Small intestine (tissue), 7 donors: ENCODE results near the gene XPC. TPM values are rescaled to one million over a fixed set of nuclear protein-coding genes. Genes with fewer than 3 reads are reported as not detected.

Experiments
- DNase-seq, 2 donors: peaks; one replicate each; pipeline versions ENCODE4 v3.0.0 to v3.0.0-alpha.2; 2013
- FAIRE-seq: peaks from 2 replicates; lab custom pipeline; 2012; peaks lifted over from hg19 to GRCh38; lab: Jason Lieb, UNC
- H3K27ac ChIP-seq, 3 donors: one replicate each; pipeline ENCODE4 v1.5.1; 2013; ENCODE audit warnings: low read length in 2 of 3, mild to moderate bottlenecking in 2 of 3, control low read depth in 1 of 3, inconsistent platforms in 1 of 3, low read depth in 1 of 3, moderate library complexity in 1 of 3
- H3K27me3 ChIP-seq, 3 donors: one replicate each; pipeline ENCODE4 v1.6.1; 2013; ENCODE audit warnings: low read length in 3 of 3, inconsistent platforms in 1 of 3; ENCODE audit not compliant: control insufficient read depth in 3 of 3, insufficient read depth in 3 of 3
- H3K36me3 ChIP-seq, 3 donors: one replicate each; pipeline ENCODE4 v1.6.1; 2013; ENCODE audit warnings: low read length in 3 of 3, inconsistent platforms in 1 of 3, low read depth in 1 of 3, mild to moderate bottlenecking in 1 of 3, moderate library complexity in 1 of 3; ENCODE audit not compliant: control insufficient read depth in 3 of 3, insufficient read depth in 2 of 3
- H3K4me1 ChIP-seq, 3 donors: one replicate each; pipeline ENCODE4 v1.6.1; 2013; ENCODE audit warnings: low read length in 2 of 3, inconsistent platforms in 1 of 3, low read depth in 1 of 3, mild to moderate bottlenecking in 1 of 3, moderate library complexity in 1 of 3; ENCODE audit not compliant: control insufficient read depth in 3 of 3, insufficient read depth in 2 of 3
- H3K4me3 ChIP-seq, 3 donors: one replicate each; pipeline ENCODE4 v1.5.1; 2013; ENCODE audit warnings: low read length in 3 of 3, control low read depth in 1 of 3, inconsistent platforms in 1 of 3, low read depth in 1 of 3, mild to moderate bottlenecking in 1 of 3, moderate library complexity in 1 of 3
- H3K9me3 ChIP-seq, 2 donors: one replicate each; pipeline ENCODE4 v1.6.1; 2013; ENCODE audit warnings: low read depth in 1 of 2, low read length in 1 of 2; ENCODE audit not compliant: control insufficient read depth in 2 of 2, insufficient read depth in 1 of 2
- WGBS, 3 donors: extraction: QIAGEN DNeasy Blood & Tissue Kit; methylation state at CpG; one replicate each; pipeline ENCODE4 v1.1.7; 2013; 5-methylcytosine and 5-hydroxymethylcytosine counted together
- polyA plus RNA-seq, 4 donors: library from polyadenylated mRNA; stranded (reverse) in 3 of 4; unstranded in 1 of 4; fragments of 200-250 nt in 3 of 4; fragments of 120-200 nt in 1 of 4; gene quantifications; one replicate each; pipeline versions ENCODE4 v1.2.1 to v1.2.3, GENCODE V29; 2013
- donor health status: healthy with polysubstance abuse.
- donor health status: control.
- donor health status: control.
- donor health status: Bipolar disorder and iron deficiency.
- donor health status: healthy.

Gene XPC
- polyA plus RNA-seq, 4 donors: 17.3 to 38.6 (median 24.4) TPM

DNA sequence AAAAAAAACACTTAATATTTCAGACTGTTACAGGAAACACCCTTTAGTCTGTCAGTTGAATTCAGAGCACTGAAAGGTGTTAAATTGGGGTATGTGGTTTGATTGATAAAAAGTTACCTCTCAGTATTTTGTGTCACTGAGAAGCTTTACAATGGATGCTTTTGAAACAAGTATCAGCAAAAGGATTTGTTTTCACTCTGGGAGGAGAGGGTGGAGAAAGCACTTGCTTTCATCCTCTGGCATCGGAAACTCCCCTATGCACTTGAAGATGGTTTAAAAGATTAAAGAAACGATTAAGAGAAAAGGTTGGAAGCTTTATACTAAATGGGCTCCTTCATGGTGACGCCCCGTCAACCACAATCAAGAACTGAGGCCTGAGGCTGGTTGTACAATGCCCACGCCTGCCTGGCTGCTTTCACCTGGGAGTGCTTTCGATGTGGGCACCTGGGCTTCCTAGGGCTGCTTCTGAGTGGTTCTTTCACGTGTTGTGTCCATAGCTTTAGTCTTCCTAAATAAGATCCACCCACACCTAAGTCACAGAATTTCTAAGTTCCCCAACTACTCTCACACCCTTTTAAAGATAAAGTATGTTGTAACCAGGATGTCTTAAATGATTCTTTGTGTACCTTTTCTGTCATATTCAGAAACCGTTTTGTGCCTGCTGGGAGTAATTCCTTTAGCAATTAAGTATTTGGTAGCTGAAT, 35.7 kb downstream of the XPC start:
- peaks cover 3 to 75% (median 15%) of the 10 kb centered on the region in 3 donors for H3K36me3 ChIP-seq
- FAIRE-seq: no peak
- WGBS, 3 donors: 71 to 74% (median 73%) methylated on average over 8 of the region's 8 CpGs
- DNase-seq: no peak
- H3K9me3 ChIP-seq: no peaks in the 10 kb centered on the region
- H3K27ac ChIP-seq: peak overlapping the region in 1 of 3 donors; percentile 65
- no peak overlapping the region for H3K4me3 ChIP-seq
- H3K4me1 ChIP-seq: peaks cover 0 to 22% (median 2%) of the 10 kb centered on the region in 3 donors
- no peaks in the 10 kb centered on the region for H3K27me3 ChIP-seq

DNA sequence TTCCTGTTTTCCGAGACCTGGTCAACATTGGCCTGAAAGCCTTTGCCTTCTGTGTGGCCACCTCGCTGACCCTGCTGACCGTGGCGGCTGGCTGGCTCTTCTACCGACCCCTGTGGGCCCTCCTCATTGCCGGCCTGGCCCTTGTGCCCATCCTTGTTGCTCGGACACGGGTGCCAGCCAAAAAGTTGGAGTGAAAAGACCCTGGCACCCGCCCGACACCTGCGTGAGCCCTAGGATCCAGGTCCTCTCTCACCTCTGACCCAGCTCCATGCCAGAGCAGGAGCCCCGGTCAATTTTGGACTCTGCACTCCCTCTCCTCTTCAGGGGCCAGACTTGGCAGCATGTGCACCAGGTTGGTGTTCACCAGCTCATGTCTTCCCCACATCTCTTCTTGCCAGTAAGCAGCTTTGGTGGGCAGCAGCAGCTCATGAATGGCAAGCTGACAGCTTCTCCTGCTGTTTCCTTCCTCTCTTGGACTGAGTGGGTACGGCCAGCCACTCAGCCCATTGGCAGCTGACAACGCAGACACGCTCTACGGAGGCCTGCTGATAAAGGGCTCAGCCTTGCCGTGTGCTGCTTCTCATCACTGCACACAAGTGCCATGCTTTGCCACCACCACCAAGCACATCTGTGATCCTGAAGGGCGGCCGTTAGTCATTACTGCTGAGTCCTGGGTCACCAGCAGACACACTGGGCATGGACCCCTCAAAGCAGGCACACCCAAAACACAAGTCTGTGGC, 36.6 kb downstream of the XPC start:
- Histone ChIP-seq H3K36me3 (peaks cover 3 to 75% (median 11%) of the 10 kb centered on the region in 3 donors), H3K27ac (peak overlapping the region in 1 of 3 donors; percentile 69), H3K27me3 (no peaks in the 10 kb centered on the region), H3K4me3 (no peak overlapping the region), H3K4me1 (peaks cover 0 to 19% (median 2%) of the 10 kb centered on the region in 3 donors), H3K9me3 (no peaks in the 10 kb centered on the region)
- FAIRE-seq (no peak), DNase-seq (no peak)
- WGBS, 3 donors: 88 to 92% (median 92%) methylated on average over 19 of the region's 19 CpGs

DNA sequence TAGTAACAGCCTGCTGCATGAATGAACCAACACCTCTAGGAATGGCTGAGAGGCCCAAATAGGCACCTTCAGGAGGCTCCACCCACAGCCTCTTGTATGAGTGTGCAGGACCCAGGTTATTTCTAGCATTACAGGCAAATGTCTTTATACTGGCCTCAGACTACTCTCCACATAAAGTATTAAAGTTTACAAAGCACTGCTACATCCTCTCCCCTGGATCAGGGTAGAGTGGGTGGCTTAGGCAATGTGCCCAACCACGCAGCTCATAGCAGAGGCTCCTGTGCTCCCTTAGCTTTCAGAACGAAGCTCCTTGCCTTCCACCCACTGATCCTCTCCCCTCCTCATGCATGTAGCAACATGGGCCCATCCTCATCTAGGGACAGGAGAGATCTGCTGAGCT, 37.3 kb downstream of the XPC start:
- peak overlapping the region in 1 of 3 donors; percentile 3 for H3K27ac ChIP-seq
- FAIRE-seq: no peak
- H3K36me3 ChIP-seq: peaks cover 3 to 75% (median 5%) of the 10 kb centered on the region in 3 donors

DNA sequence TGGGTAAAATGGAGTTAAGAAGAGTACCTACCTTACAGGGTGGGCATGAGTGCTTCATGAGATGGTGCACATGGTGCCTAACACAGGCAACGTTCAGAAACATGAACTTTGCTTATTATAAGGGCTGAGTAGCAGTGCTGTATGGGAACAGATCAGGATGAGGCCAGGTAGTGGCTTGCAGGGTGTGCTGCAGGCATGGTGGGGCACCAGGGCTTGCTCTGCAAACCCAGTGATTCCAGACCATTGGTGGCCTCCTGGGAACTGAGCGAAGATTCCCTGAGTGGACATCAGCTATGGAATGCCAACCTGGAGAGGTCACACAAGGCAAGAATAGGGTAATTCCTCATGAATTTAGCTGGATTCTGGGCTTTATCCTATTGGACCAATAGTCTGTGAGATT, 37.7 kb downstream of the XPC start:
- Histone ChIP-seq H3K9me3 (no peaks in the 10 kb centered on the region), H3K27ac (no peak overlapping the region), H3K4me3 (no peak overlapping the region), H3K4me1 (peaks cover 0 to 19% (median 2%) of the 10 kb centered on the region in 3 donors), H3K36me3 (peaks cover 4 to 73% (median 4%) of the 10 kb centered on the region in 3 donors), H3K27me3 (no peaks in the 10 kb centered on the region)
- DNase-seq (no peak), FAIRE-seq (no peak)
- 75 to 78% (median 77%) methylated on average over 2 of the region's 2 CpGs for WGBS, 3 donors

More for the DNA sequence above, 37.3 kb downstream of the XPC start:
- no peak for DNase-seq
- no peak overlapping the region for H3K4me3 ChIP-seq
- 70 to 83% (median 72%) methylated on average over 2 of the region's 2 CpGs for WGBS, 3 donors
- H3K9me3 ChIP-seq: no peaks in the 10 kb centered on the region
- H3K27me3 ChIP-seq: no peaks in the 10 kb centered on the region
- peaks cover 0 to 19% (median 2%) of the 10 kb centered on the region in 3 donors for H3K4me1 ChIP-seq

DNA sequence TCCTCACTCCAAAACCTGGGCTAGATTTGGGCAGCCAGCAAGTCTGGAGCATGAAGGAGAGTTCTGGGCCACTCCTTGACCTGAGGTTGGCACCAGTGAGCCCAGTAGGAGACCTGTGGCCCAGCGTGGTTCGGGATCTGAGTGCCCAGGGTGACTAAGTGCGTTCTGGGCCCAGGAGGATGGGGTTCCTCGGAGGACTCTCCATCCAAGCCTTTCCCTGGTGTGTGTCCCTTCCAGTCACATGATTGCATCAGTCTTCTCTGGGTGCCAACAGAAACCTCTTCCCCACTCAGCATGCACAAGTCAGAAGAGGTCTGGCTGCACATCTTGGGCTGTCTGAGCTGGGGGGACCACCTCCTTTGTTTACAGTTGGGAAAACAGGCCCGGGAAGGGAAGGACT, 38.6 kb downstream of the XPC start:
- Histone ChIP-seq H3K9me3 (no peaks in the 10 kb centered on the region), H3K27me3 (no peaks in the 10 kb centered on the region), H3K4me3 (no peak overlapping the region), H3K36me3 (peaks cover 3 to 77% (median 7%) of the 10 kb centered on the region in 3 donors), H3K4me1 (peaks cover 0 to 12% (median 2%) of the 10 kb centered on the region in 3 donors), H3K27ac (no peak overlapping the region)
- WGBS, 3 donors: 82 to 92% (median 84%) methylated on average over 5 of the region's 5 CpGs
- FAIRE-seq (no peak), DNase-seq (no peak)

DNA sequence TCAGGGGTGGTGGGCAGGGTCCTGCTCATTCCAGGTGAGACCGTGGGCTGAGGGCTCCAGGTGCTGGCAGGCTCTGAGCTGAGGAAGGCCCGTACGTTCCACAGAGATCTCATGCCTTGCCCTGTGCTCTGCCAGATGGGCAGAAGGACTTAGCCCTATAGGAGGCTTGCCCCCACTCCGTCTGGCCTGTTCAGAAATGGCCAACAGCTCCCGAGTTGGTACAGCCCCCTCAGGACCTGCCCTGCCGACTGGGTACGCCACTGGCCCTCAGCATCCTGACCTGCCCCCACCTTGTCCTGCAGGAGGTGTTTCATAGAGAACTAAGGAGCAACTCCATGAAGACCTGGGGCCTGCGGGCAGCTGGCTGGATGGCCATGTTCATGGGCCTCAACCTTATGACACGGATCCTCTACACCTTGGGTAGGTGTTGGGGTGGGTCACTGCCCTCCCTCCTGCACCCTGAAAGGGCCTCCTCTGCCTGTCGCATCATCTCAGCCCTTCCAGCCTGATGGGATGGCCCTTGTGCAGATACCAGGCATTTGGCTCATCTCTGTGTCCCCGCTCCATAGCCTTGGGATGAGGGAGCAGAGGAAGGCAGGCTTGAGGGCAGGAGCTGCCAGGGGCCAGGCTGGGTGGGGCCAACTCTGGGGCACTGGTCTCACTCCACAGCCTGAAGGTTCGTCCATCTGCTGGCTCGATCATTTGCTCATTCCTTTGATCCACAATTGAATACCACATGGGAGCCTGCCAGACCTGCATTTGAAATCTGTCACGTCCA, 39.3 kb downstream of the XPC start:
- DNase-seq (no peak), FAIRE-seq (no peak)
- no peaks in the 10 kb centered on the region for H3K27me3 ChIP-seq
- H3K9me3 ChIP-seq: no peaks in the 10 kb centered on the region
- H3K4me1 ChIP-seq: peaks cover 0 to 4% (median 2%) of the 10 kb centered on the region in 3 donors
- H3K36me3 ChIP-seq: peaks cover 4 to 82% (median 11%) of the 10 kb centered on the region in 3 donors
- H3K27ac ChIP-seq: no peak overlapping the region
- no peak overlapping the region for H3K4me3 ChIP-seq
- 89 to 90% (median 89%) methylated on average over 14 of the region's 14 CpGs for WGBS, 3 donors

DNA sequence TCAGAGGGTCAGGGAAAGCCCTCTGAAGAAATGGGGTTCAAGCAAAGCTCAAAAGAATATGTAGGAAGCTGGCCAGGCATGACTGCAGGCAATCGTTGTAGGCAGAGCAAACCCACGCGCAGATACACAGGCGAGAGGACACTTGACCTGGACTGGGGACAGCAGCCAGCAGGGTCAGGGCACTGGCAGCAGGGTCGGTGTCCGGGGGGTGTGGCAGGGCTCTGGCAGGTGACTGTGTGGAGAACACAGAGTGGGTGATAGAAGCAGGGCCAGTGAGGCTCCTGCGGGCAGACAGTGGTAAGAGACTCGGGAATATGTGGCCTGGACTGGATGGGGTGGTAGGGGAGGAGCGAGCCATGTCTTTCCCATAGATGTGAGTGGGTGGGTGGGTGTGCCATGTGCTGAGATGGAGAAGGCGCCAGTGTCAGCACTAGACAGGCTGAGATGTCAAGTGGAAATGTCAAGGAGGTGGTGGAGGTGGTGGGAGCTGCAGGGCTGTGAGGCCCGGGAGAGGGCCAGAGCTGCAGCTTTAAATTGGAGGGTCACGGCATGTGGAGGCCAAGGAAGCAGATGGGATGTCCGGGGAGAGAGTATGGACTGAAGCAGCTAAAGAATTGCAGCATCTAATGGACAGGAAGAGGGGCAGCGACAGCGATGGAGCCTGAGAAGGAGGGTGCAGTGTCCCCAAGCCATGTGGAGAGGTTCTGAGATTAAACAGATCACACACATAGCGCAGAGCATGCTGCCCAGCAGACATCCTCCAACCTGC, 40.1 kb downstream of the XPC start:
- 91 to 97% (median 96%) methylated on average over 16 of the region's 16 CpGs for WGBS, 3 donors
- Histone ChIP-seq H3K27me3 (no peaks in the 10 kb centered on the region), H3K36me3 (peaks cover 4 to 87% (median 17%) of the 10 kb centered on the region in 3 donors), H3K9me3 (no peaks in the 10 kb centered on the region), H3K4me3 (no peak overlapping the region), H3K27ac (no peak overlapping the region), H3K4me1 (peaks cover 0 to 5% (median 0%) of the 10 kb centered on the region in 3 donors)
- no peak for FAIRE-seq
- DNase-seq: no peak
